ENCODE measurements around the gene POLN.

DNA sequence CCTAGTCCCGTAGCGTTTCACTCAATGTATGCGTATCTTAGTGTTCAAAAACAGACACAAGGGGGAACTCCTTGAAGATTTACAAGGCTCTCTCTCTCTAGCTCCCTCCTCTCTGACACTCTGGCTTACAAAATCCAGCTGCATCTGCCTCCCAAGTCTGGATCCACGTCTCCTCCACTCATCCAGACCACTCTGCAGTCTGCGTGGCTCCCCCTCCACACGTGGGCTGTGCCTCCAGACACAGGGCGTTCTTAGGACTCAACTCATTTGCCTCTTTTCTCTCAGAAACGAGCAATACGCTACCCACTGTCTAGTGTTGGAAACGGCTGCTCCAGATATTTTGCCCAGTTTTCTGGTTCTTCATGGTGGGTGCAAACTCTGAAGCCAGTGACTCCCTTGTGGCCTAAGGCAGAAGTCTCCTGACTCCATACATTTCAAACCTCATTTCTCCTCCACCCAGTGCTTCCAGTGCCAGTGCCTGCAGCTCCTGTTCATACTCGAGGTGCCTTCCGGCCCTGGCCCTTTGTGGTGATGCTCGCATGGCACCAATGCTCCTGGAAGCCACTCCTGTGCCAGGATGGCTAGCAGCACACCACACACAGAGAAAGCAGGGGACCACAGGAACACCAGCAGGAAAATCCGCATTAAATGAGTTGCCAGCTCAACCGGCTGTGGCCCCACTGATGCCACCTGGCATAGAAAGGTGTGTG, 158.7 kb downstream of the POLN start:
- TF ChIP-seq, protein P1, sequence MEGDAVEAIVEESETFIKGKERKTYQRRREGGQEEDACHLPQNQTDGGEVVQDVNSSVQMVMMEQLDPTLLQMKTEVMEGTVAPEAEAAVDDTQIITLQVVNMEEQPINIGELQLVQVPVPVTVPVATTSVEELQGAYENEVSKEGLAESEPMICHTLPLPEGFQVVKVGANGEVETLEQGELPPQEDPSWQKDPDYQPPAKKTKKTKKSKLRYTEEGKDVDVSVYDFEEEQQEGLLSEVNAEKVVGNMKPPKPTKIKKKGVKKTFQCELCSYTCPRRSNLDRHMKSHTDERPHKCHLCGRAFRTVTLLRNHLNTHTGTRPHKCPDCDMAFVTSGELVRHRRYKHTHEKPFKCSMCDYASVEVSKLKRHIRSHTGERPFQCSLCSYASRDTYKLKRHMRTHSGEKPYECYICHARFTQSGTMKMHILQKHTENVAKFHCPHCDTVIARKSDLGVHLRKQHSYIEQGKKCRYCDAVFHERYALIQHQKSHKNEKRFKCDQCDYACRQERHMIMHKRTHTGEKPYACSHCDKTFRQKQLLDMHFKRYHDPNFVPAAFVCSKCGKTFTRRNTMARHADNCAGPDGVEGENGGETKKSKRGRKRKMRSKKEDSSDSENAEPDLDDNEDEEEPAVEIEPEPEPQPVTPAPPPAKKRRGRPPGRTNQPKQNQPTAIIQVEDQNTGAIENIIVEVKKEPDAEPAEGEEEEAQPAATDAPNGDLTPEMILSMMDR (IDR thresholded peaks at IDR 0.05) = no peak
- no peak for TF ChIP-seq POLR2A (IDR thresholded peaks at IDR 0.05)
- no peak for TF ChIP-seq EP300 (IDR thresholded peaks at IDR 0.05; ENCODE audit: low read depth)
- no peak for TF ChIP-seq POLR2AphosphoS5 (IDR thresholded peaks at IDR 0.05)

All from transverse colon (tissue), 4 donors.